Neural progenitor cell (in vitro differentiated cells): ENCODE measurements around the gene TBPL1.

ENCODE experiments used
- CTCF ChIP-seq: fragments of 200-600 bp; sonication (generic); IDR thresholded peaks from 2 replicates; pipeline ENCODE4 v1.5.1; 2017; ENCODE audit warnings: antibody characterized with exemption, mild to moderate bottlenecking
- EZH2 ChIP-seq: fragments of 200-600 bp; sonication (generic); IDR thresholded peaks from 2 replicates; pipeline ENCODE4 v1.6.1; 2017; ENCODE audit warnings: antibody characterized with exemption, mild to moderate bottlenecking, moderate library complexity

- no peak for TF ChIP-seq EZH2
- no peak for TF ChIP-seq CTCF
Measured at GRCh38 chr6:134028438-134028837, 75.4 kb downstream of the TBPL1 start.
